ENCODE data around the gene WWOX. TPM values are rescaled to one million over a fixed set of nuclear protein-coding genes. Genes with fewer than 3 reads are reported as not detected.

WWOX gene
- total RNA-seq, 1 donor from 2014 or later, result 16.1 TPM

GRCh38 chr16:78249056-78249455 lies 149.6 kb downstream of the WWOX start:
- intact Hi-C loops (cut with micrococcal nuclease), result no loop called here

DNA sequence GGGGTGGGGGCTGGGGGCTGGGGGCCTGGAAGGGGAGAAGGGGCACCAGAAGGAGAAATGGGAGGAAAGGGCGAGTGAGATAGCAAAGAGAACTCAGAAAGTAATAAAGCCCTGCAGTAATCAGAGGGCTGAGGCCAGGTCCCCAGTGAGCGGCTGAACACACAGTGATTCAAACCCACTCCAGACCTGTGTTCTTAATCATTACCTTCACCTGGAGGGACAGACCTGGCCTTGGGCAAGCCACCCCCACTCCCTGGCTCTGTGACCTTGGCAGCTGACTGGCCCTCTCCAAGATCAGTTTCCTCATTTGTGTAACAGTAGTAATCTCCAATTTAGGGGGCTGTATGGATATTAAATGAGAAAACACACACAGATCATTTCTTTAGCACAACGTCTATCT lies 150.4 kb downstream of the WWOX start:
- no peaks in the 10 kb centered on the region for H3K4me1 Mint-ChIP-seq
- DNase-seq, result no peak
- no peaks in the 10 kb centered on the region for H3K9me3 Mint-ChIP-seq
- no peaks in the 10 kb centered on the region for H3K27me3 Mint-ChIP-seq
- intact Hi-C loops (cut with micrococcal nuclease), result no loop called here
- no peak overlapping the region for H3K4me3 Mint-ChIP-seq
- H3K36me3 Mint-ChIP-seq (ENCODE audit: low read depth), result no peaks in the 10 kb centered on the region
- no peak overlapping the region for H3K27ac Mint-ChIP-seq

More at GRCh38 chr16:78249056-78249455, 149.6 kb downstream of the WWOX start:
- no peak overlapping the region for H3K4me3 Mint-ChIP-seq
- H3K9me3 Mint-ChIP-seq, result no peaks in the 10 kb centered on the region
- DNase-seq, result no peak
- no peaks in the 10 kb centered on the region for H3K27me3 Mint-ChIP-seq
- H3K36me3 Mint-ChIP-seq (ENCODE audit: low read depth), result no peaks in the 10 kb centered on the region
- H3K27ac Mint-ChIP-seq, result no peak overlapping the region
- H3K4me1 Mint-ChIP-seq, result no peaks in the 10 kb centered on the region

GRCh38 chr16:78251115-78251514 lies 151.7 kb downstream of the WWOX start:
- no peak for DNase-seq
- Mint-ChIP-seq H3K36me3 (ENCODE audit: low read depth) (no peaks in the 10 kb centered on the region), H3K4me1 (no peaks in the 10 kb centered on the region), H3K27me3 (no peaks in the 10 kb centered on the region), H3K27ac (no peak overlapping the region), H3K4me3 (no peak overlapping the region), H3K9me3 (no peaks in the 10 kb centered on the region)
- intact Hi-C loops (cut with micrococcal nuclease), result no loop called here

DNA sequence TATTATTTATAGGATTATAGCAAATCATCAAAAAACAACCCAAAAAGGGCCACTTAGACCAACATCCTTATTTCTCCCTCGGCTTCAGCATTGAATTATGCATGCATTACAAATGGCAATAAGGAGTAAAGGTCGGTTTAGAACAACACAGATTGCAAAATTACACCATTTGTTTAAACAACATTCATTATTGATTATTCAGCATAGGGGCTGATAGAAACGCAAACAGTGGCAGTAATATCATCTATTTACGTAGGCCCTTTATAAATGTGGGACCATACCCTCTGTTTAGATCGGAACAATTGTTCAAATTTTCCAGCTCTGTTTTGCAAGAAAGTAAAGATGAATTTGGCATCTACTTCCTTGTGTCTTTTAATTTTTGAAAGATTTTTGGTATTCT lies 153.3 kb downstream of the WWOX start:
- intact Hi-C loops (cut with micrococcal nuclease), result no loop called here
- no peaks in the 10 kb centered on the region for H3K9me3 Mint-ChIP-seq
- no peak overlapping the region for H3K4me3 Mint-ChIP-seq

DNA sequence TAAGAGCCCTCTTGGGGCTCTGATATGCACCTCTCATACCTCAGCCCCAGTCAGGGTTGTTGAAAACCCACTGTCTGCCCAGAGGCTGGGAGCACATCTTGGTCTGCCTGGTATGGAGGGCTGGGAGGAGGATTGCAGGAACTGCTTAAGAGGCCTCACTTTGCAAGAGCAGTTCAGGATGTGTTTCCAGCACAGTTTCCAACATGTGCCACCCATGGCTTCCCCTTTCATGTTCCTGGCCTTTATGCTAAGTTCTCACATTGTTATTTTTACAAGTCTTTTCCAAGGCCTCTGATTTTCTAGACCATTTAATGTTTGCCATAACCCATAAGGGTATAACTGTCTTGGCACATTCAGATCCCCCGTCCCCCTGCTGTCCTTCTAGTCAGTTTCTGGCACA lies 155.4 kb downstream of the WWOX start:
- intact Hi-C loops (cut with micrococcal nuclease), result no loop called here
- Mint-ChIP-seq H3K9me3 (no peaks in the 10 kb centered on the region), H3K27me3 (no peaks in the 10 kb centered on the region), H3K4me3 (no peak overlapping the region), H3K27ac (no peak overlapping the region), H3K4me1 (no peaks in the 10 kb centered on the region), H3K36me3 (ENCODE audit: low read depth) (no peaks in the 10 kb centered on the region)
- no peak for DNase-seq

More for the DNA sequence above, 153.3 kb downstream of the WWOX start:
- H3K4me1 Mint-ChIP-seq, result no peaks in the 10 kb centered on the region
- H3K27me3 Mint-ChIP-seq, result no peaks in the 10 kb centered on the region
- no peak overlapping the region for H3K27ac Mint-ChIP-seq
- no peaks in the 10 kb centered on the region for H3K36me3 Mint-ChIP-seq (ENCODE audit: low read depth)
- no peak for DNase-seq

- no peak for DNase-seq
- H3K4me1 Mint-ChIP-seq, result no peaks in the 10 kb centered on the region
- H3K9me3 Mint-ChIP-seq, result no peaks in the 10 kb centered on the region
- no peak overlapping the region for H3K27ac Mint-ChIP-seq
- H3K4me3 Mint-ChIP-seq, result no peak overlapping the region
- H3K27me3 Mint-ChIP-seq, result no peaks in the 10 kb centered on the region
- no peaks in the 10 kb centered on the region for H3K36me3 Mint-ChIP-seq (ENCODE audit: low read depth)
- intact Hi-C loops (cut with micrococcal nuclease), result no loop called here
These were observed 157.4 kb downstream of the WWOX start for GRCh38 chr16:78256686-78257375.

- Mint-ChIP-seq H3K9me3 (no peaks in the 10 kb centered on the region), H3K27me3 (no peaks in the 10 kb centered on the region), H3K27ac (no peak overlapping the region), H3K4me3 (no peak overlapping the region), H3K36me3 (ENCODE audit: low read depth) (no peaks in the 10 kb centered on the region), H3K4me1 (no peaks in the 10 kb centered on the region)
- DNase-seq, result no peak
- intact Hi-C loops (cut with micrococcal nuclease), result no loop called here
These were observed 157.9 kb downstream of the WWOX start for GRCh38 chr16:78257376-78257728.

- no peak for DNase-seq
- Mint-ChIP-seq H3K36me3 (ENCODE audit: low read depth) (no peaks in the 10 kb centered on the region), H3K4me1 (no peaks in the 10 kb centered on the region), H3K27ac (no peak overlapping the region), H3K4me3 (no peak overlapping the region), H3K27me3 (no peaks in the 10 kb centered on the region), H3K9me3 (no peaks in the 10 kb centered on the region)
- intact Hi-C loops (cut with micrococcal nuclease), result no loop called here
These were observed 159.1 kb downstream of the WWOX start for GRCh38 chr16:78258375-78259065.

DNA sequence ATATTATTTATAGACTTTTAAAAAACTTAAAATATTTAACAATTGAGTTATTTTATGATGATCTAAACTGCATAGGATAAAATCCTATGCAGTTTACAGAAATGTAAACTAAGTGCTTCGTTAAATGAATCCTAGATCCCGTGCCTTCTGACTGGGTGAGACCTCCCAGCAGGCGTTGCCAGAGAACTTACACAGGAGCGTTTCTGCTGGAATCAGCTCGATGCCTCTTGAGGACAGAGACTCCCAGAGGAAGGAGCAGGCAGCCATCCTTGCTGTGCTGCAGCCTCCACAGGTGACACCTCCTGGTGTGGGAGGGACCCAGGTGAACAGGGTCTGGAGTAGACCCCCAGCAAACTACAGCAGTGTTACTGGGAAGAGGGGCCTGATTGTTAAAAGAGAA lies 160.4 kb downstream of the WWOX start:
- Mint-ChIP-seq H3K9me3 (no peaks in the 10 kb centered on the region), H3K27ac (no peak overlapping the region), H3K27me3 (no peaks in the 10 kb centered on the region), H3K36me3 (ENCODE audit: low read depth) (no peaks in the 10 kb centered on the region), H3K4me1 (no peaks in the 10 kb centered on the region), H3K4me3 (no peak overlapping the region)
- intact Hi-C loops (cut with micrococcal nuclease), result no loop called here
- no peak for DNase-seq

GRCh38 chr16:78264642-78265041 lies 165.2 kb downstream of the WWOX start:
- H3K4me1 Mint-ChIP-seq, result no peaks in the 10 kb centered on the region
- H3K9me3 Mint-ChIP-seq, result peaks cover 3% of the 10 kb centered on the region

DNA sequence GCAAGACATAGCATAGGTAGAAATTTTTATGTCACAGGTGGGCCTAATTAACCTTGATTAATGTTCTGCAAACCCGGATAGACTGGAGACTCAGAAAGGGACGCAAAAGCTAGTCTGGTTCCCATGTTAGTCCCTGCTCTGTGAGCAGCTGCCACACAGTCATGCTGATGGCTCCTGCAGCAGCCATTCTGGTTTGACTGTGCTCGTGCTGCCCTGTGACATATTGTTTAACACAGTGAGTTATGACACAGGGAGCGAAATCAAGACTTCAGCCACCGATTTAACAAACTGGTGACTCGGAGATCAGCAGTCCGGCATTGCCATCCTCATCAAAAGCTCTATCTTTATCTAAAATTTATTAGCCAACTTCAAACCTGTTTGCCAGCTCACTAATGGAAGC lies 169.8 kb downstream of the WWOX start:
- Mint-ChIP-seq H3K4me3 (no peak overlapping the region), H3K36me3 (ENCODE audit: low read depth) (no peaks in the 10 kb centered on the region), H3K9me3 (peaks cover 3% of the 10 kb centered on the region), H3K27ac (no peak overlapping the region), H3K4me1 (no peaks in the 10 kb centered on the region), H3K27me3 (no peaks in the 10 kb centered on the region)
- DNase-seq, result no peak
- intact Hi-C loops (cut with micrococcal nuclease), result no loop called here

More at GRCh38 chr16:78264642-78265041, 165.2 kb downstream of the WWOX start:
- Mint-ChIP-seq H3K4me3 (no peak overlapping the region), H3K27ac (no peak overlapping the region), H3K36me3 (ENCODE audit: low read depth) (no peaks in the 10 kb centered on the region), H3K27me3 (no peaks in the 10 kb centered on the region)
- intact Hi-C loops (cut with micrococcal nuclease), result no loop called here
- DNase-seq, result no peak

DNA sequence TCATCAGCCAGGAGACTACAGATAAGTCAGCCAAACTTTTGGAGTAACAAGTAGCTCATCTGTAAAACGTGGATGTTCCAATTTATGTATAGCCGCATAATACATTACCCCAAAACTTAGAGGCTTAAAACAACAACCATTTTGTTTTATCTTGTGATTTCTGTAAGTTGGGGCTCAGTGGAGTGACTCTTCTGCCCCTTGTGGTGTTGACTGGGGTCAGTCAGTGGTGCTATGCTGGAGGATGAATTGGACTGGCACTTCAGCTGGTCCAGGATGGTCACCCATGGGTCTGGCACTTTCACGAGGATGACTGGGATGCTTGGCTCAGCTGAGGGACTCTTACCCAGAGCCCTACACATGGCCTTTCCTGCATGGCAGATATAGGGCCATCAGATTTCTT lies 172.5 kb downstream of the WWOX start:
- Mint-ChIP-seq H3K4me1 (no peaks in the 10 kb centered on the region), H3K4me3 (no peak overlapping the region), H3K9me3 (peaks cover 3% of the 10 kb centered on the region), H3K27me3 (no peaks in the 10 kb centered on the region), H3K36me3 (ENCODE audit: low read depth) (no peaks in the 10 kb centered on the region), H3K27ac (no peak overlapping the region)
- intact Hi-C loops (cut with micrococcal nuclease), result no loop called here
- DNase-seq, result no peak

- intact Hi-C loops (cut with micrococcal nuclease), result no loop called here
- no peak for DNase-seq
- no peak overlapping the region for H3K4me3 Mint-ChIP-seq
- no peak overlapping the region for H3K27ac Mint-ChIP-seq
- no peaks in the 10 kb centered on the region for H3K4me1 Mint-ChIP-seq
- no peaks in the 10 kb centered on the region for H3K9me3 Mint-ChIP-seq
- H3K27me3 Mint-ChIP-seq, result no peaks in the 10 kb centered on the region
- H3K36me3 Mint-ChIP-seq (ENCODE audit: low read depth), result no peaks in the 10 kb centered on the region
These were observed 175.3 kb downstream of the WWOX start for GRCh38 chr16:78274771-78275170.

DNA sequence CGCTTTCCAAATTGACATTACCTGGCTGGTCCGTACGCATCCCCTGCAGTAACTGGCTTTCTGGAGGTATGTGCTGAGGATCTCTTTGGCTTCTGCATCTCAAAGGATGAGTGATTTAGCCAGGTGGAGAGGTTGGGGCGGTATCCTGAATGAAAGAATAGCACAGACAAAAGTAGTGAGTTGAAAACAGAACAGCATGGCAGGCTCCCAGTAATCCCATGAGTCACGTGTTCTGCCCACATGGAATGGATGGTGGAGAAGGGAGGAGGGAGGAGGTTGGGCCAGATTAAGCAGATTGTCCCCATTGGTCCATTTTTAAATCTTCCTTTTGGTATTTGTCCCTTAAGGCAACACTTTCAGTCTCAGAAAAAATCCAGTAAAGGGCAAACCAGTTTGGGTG lies 176.0 kb downstream of the WWOX start:
- H3K4me3 Mint-ChIP-seq, result no peak overlapping the region
- no peak overlapping the region for H3K27ac Mint-ChIP-seq
- intact Hi-C loops (cut with micrococcal nuclease), result no loop called here
- H3K4me1 Mint-ChIP-seq, result no peaks in the 10 kb centered on the region
- no peaks in the 10 kb centered on the region for H3K27me3 Mint-ChIP-seq
- no peaks in the 10 kb centered on the region for H3K36me3 Mint-ChIP-seq (ENCODE audit: low read depth)
- no peak for DNase-seq
- H3K9me3 Mint-ChIP-seq, result no peaks in the 10 kb centered on the region
